HG03342 (cell line): ENCODE data around the gene C1QTNF12.

Experiments used
- ATAC-seq: cut with Tn5 transposase; IDR thresholded peaks from one replicate; pipeline ENCODE4 v1.9.1; 2021; ENCODE audit warnings: mild to moderate bottlenecking, moderate library complexity; ENCODE audit not compliant: unreplicated experiment

Gene C1QTNF12

DNA sequence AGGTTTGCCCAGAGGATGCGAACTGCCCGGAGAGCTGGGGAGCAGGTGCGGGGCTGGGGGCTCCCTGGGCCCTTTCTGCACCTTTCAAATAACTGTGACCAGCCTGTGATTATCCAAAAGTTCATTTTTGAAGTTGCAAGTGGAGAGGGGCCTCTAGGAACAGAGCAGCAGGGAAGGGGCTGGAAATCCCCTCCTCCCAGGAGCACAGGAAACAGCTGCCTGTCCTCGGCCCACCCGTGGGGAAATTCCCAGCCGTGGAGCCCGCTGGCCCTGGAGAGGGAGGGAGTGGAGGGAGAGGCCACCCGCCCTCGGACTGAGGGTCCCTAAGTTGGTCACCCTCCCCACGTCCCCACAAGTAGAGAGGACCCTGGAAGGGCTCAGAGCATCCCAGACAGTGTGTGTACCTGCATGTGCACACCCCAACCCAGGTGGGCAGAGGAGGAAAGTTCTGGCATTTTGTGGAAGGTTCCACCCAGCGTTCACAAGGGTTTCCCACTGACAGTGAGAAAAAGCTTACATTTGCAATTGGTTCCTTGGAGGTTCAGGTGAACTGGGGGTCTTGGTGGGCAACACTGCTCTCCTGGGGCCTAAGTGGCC, 31.3 kb downstream of the C1QTNF12 start:
- no peak for ATAC-seq

DNA sequence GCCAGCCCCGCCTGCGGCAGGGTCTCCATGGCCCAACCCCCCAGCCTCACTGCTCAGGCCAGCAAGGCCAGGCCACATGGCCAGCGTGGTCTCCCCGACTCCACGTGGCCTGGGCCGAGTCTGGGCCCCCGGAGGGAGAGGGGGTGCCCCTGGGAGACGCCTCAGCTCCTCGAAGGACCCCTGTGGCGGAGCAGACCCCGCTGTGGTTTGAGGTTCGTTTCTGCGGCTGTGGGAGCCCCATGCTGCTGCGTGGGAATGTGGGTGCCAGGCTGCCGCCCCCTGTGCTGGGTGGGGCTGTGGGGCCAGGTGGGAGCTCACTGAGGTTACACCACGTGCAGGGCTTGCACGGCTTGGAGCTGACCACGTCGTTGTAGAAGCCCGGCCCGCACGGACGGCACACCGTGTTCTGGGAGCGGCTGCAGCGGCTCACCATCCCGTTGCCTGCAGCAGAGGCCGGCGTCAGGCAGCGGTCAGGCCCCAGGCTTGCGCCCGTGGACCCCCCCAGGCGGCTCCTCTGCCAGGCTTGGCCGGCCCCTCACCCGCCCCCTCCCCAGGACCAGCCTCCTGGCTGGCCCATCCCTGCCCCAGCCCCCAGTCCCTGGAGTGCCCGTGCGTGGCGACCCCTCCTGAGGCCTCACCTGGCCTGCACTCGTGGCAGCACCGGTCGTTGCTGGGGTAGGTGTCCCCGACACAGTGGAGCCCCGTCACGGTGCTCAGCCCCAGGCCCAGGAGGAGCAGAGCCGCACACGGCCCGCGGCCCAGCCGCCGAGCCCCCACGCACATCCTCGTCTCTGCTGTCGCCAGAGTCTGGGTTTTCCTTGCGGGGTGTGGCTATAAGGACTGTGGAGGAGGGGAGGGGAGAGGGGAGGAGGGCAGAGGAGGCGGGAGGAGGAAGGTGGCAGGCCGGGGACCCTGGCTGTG, 32.9 kb downstream of the C1QTNF12 start, which contains the start of gene TNFRSF4:
Gene TNFRSF4 (minus strand): TSS at position 809 of the 921 bp plus-strand sequence. CDS start 26 bp downstream, at position 783.
- no peak for ATAC-seq

DNA sequence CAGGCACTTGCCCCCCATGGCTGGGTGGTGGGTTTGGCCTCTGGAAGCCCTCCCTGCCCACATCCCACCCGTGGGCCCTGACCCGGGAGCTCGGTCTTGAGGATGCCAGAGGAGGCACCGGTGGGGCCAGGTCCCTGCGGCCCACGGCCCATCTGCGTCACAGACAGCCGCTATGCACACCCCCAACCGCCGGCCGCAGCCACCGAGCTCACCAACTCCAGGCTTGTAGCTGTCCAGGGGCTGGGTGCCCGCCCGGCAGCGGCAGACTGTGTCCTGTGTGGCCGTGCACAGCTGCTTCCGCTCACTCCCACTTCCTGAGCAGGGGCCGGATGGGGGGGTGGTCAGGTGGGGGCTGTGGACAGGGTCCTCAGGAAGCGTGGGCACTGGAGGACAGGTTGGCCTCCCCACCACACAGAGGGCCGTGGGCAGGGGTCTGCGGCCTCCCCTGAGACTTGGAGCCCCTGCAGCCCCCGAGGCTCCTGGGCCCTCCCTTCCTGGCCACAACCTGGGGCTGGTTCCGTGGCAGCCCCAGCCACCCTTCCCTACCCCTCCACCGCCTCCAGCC, 33.7 kb downstream of the C1QTNF12 start:
- no peak for ATAC-seq

DNA sequence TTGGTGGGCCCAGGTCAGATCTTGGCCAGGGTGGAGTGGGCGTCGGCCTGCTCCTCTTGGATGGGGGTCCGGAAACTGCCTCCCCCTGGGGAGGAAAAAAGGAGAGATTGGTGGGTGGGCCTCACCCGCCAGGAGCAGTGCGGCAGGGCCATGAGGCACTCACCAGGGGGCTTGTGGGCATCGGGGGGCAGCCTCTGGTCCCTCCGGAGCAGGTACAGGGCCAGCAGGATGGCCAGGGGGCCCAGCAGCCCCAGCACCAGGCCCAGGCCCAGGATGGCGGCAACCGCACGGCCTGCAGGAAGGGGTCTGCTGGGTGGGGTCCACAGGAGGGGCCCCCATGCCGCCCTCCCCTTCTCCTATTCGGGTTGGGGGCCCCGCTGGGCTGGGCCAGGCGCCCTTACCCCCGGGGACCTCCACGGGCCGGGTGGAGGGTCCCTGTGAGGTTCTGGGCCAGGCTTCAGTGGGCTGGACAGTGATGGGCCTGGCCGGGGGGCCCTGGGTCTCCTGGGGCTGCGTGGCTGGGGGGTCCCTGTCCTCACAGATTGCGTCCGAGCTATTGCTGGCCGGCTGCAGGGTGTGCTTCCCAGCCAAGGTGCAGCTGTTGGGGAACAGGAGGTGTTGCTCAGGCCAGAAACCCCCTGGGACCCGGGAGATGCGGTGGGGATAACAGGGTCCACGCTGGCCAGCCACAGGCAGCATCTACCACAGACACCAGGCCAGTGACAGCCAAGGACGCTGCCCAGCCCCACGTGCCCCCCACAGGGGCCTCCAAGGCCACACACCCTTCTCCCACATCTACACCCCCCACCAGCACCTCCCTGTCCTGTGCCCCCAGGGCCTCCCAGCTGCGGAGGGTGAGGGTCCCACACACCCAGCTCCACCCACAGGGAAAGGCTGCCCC, 34.7 kb downstream of the C1QTNF12 start:
- ATAC-seq = no peak

DNA sequence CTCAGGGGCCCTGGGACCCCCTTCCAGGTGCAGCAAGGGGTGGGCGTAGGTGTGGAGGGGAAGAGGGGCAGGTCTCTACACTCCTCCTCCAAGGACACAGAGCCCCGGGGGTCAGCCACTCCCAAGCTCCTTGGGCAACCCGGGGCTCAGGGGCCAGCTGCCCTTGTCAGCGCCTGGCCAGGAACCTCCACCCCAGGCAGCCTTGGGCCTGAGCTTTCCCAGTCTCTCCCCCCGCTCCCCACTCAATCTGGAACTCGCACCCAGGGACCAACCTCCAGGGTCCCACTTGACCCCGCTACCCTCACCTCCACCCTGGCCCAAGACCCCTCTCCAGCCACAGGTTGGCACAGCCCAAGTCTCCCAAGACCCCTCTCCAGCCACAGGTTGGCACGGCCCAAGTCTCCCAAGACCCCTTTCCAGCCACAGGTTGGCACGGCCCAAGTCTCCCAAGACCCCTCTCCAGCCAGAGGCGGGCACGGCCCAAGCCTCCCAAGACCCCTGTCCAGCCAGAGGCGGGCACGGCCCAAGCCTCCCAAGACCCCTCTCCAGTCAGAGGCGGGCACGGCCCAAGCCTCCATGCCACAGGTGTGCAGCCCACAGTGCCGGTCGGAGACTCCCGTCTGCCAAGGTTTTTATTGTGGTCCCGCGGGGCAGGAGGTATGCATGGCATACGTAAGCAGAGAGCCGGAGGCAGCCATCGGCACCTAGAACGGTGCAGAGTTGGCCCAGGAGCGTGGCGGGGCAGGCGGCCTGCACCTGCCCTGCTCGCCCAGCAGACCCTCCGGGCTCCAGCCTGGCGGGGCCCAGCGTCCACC, 35.6 kb downstream of the C1QTNF12 start:
- no peak for ATAC-seq

DNA sequence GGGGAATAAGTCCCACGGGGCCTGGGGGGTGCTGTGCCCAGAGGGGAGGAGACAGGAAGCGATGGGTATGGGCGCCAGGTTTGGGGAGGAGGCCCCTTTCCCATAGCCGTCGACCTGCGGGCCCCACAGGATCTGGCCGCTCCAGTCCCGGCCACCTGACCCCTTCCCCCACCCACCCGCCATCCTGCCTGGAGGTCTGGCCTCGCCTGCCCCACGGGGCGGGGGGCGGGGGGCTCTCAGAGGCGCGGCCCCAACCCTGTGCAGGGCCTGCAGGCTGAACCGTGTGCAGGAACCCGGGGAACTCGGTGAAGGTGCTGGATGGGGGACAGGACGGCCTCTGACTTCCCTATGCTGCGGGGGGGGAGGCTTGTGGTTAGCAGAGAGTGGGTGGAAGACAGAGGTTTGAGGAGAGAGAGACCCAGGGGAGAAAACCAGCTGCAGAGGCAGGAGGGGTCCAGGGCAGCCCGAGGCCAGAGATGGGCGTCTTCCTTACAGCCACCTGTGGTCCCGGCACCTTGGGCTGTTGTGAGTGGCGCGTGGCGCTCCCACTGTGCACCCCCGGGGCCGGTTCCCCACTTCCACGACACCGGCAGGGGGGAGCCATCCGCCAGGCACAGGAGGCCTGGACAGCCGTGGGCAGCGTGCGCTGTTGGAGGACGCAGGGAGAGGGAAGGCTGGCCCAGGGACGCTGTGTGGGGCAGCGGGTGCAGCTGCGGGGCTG, 37.6 kb downstream of the C1QTNF12 start:
- ATAC-seq = no peak

DNA sequence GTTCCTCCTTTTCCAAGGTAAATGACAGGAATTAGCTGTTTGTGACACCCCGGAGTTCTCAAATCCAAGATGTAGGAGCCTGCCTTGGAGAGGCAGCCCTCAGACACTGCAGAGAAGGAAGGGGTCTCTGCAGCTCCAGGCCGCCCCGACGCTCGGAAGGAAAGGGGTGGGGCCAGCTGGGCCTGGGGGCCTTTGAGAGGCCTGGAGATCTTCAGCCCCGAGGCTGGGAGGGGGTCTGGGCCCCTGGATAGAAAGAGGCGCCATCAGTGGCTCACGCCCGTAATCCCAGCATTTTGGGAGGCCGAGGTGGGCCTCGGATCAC, 39.0 kb downstream of the C1QTNF12 start:
- ATAC-seq = no peak

DNA sequence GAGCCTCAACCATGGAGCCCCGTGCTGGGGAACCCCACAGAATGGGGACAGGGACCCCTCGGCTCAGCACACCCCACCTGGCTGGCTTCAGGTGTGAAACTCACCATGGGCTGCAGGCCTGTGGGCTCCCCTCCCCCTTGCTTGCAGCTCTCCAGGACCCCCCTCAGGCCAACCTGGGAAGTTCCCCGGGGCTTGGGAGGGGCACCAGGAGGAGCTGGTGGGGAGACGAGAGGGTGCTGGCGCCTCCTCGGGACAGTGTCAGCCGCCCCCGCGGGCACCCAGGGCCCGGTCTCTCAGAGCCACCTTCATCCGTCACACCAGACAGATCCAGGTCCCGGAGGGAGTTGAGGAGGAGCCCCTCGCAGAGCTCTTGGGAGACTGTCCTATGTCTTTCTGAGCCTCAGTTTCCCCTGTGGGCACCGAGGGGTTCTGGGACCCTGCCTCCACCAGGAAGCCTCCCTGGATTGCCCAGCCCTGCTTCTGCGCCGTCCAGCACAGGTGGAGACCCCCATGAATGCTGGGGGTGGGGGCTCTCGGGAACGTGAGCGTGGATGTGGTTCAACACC, 39.5 kb downstream of the C1QTNF12 start:
- ATAC-seq = no peak

DNA sequence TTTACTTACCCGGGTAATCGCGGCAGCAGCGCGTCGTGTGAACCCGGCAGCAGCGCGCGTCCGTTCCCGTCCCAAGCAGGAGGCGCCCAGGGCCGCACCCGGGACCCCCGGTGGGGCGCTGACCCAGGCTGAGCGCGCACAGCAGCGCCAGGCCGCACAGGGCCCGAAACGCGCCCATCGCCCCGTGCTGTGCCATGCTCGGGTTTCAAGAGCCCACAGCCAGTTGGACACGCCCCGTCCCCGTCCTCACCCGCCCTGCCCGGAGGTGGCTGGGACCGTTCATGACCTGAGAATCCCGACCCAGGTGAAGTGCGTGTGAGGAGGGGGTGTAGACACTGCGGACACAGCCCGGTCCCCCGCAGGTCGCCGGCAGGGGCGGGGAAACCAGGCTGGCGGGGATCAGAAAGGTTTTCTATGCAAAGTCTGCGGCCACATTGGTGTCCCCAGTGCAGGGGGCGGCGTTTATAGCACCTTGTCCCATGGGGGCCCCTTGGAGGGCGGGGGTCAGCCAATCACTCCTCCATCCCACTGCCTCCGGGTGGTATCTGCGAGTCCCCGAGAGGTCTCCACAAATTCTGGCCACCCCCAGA, 40.1 kb downstream of the C1QTNF12 start, which contains the start of gene TNFRSF18:
Gene TNFRSF18 (minus strand): TSS at position 217 of the 590 bp plus-strand sequence. CDS start 21 bp downstream, at position 196.
- ATAC-seq = no peak

DNA sequence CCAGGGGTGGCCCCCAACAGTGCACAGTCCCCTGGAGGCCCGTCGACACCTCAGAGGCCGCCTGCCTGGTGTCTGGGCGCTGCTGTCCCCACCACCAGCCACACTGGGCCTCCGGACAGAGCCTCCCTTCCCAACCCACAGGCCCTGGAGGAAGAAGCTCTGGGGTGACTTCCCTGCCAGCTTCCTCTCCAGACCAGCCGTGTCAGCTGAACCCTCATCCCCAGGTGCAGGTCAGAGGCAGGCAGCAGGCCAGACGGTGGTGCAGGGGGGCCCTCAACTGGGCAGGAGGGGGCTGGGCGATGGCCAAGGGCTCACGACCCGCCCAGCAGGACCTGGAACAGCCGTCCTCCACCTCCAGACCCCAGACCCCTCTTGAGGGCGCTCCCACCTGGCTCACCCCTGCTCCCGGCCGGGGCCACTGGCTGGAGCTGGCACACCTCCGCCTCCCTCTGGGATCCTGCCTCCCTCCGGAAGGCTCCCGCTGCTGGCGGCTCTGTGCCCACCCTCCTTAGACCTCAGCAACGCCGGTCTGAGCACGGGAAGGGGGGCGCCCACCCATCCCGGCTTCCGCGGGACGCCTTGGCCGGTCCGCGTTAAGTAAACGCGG, 40.6 kb downstream of the C1QTNF12 start:
- no peak for ATAC-seq

DNA sequence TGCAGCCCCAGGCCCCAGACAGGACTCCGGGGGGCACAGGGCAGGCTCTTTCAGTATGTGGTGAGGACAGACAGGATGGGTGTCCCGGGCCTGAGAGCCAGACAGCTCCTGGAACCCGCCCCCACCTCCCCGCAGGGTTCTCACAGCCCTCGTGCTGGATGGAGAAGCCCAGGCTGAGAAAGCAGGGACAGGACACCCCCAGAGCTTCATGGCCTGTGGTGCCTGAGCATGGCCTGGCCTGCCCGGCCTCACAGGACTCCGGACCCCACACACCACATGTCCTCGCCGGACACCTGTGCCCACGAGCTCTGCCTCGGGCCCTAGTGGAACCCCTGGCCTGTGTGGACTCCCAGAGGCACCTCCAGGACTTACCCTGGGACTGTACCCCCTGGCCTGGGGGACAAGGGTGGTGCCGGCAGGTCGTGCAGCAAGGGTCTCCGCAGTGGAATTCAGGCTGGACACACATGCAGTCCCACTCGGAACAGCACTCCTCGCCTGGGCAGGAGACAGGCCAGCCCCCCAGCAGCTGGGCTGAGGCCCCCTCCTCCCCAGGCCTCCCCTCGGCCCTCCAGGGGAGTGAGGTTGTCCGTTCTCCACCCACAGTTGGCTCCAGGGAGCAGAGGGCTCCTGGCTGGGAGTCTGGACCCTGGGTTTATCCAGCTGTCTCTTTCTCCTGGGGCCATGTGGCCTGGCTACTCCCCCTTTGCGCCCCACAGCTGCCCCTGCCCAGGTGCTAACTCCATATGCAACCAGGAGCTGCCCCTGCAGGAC, 41.3 kb downstream of the C1QTNF12 start:
- ATAC-seq = no peak

DNA sequence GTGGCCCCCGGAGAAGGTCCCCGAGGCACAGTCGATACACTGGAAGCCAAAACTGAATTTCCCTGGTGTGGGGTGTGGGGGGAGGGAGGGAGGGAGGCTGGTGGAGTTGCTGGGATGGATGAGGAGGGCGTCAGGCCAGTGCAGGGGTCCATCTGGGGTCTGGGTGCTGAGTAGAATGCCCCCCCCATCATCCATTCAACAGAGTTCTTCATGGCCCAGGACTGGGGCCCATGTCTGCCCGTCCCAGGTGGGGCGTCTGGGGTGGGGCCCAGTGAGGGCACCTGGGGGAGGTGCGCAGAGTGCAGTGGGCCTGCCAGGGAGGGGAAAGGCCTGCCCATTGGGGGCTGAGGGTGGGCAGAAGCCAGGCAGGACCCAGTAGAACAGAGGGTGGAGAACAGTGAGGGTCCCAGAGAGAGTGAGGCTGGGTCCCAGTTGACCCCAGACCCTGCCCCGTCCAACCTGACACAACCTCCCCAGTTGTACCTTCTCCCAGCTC, 42.0 kb downstream of the C1QTNF12 start:
- no peak for ATAC-seq

DNA sequence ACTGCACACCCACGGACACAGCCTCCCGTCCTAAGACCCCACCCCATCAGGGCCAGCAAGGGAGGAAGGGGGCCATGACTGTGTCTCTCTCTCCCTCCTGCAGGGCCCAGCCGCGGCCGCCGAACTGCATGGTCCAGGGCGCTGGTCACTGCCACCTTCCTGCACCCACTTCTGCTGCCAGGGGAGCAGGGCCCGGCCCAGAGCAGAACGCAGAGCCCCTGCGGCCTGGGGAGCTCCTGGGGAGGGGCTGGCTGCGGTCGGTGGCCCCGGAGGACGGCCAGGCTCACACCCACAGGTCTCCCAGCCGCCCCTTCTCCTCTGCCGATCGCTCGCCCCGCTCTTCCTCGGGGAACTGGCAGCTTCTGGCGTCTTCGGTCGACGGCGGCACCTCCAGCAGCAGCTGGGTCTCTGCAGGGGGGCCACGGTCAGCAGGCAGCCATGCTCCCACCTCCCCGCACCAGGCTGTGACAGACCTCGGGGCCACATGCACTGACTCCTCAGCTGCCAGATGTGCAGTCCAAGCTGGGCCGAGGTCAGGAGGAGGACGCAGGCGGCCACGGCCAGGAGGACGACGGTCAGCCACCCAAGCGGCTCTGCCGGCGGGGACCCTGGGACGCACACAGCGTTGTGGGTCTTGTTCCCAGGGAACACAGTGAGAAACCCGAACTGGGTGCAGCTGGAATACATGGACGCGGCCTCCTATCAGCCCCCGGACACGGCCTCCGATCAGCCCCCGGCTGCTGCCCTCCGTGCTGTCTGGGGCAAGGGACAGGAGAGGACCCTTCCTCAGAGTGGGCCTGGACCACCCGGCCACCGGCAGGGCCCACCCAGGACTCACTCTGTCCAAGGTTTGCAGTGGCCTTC, 42.7 kb downstream of the C1QTNF12 start:
- ATAC-seq = no peak

DNA sequence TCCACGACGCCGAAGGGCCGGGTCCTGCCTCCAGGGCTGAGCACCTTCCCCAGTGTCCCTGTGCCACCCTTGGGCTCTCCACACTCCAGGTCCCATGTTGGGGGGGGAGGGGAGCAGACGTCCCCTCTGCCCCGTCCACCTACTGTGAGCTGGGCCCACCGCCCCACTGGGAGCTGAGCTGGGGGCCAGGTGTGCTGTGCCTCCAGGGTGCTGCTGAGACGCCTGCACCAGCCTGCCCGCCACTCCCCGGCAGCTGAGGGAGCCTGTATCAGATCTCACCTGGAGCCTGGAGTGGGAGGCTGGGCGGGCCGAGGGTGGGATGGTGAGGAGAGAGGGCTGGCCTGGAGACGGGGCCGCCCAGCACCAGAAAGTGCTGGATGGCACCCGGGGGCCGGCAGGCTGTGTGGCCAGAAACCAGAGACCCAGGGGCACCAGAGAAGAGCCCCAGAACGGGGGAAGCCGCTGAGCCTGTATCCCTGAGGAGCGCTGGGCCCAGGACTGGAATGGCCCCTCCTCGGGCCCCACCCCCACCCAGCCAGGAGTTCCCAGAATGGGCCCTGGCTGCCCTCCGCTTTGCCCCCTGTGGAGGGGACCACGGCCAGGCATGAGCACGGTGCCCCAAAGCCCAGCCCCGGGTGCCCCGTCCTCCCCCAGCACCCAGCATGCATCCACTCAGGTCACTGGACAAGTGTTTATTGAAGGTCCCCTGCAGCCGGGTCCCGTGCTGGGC, 43.5 kb downstream of the C1QTNF12 start:
- ATAC-seq = no peak

DNA sequence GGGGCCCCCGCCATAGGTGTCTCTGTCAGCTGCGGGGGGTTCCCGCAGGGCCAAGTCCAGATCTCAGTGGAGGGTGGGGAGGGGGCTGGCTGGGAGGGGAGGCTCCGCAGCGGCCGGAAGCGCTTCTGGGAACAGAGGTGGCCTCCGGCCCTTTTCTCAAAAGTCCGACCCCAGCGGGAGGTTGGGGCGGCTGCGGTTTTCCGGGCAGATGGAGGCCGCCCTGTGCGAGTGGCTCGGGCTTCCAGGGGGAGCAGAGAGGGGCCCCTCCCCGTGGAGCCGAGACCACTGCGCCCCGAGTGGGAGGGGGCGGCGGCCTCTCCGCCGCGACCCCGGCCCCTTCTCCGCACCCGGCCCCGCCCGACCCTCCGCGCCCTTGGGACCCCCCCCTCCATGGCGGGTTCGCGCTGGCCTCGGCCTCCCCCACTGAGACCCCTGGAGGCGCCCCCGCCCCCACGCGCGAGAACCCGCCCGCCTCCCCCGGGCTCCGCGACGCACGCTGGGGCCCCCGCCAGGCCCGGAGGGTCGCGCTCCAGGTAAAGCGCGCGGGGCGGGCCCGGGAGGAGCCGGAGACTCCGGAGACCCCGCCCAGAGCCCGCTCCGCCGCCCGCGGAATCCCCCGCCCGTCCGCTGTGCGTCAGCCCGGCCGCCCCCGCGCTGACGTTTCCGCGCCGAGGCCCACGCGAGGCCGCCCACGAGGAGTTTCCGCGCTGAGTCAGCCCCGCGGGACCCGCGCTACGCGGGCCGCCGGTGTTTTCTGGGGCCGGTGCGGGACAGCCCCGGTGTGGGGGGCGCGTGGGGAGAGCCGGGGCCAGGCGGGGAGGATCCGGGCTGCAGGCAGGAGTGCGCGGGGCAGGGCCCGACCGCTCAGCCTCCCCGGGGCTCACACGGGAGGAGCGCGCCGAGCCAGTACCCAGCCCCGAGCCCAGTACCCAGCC, 45.4 kb downstream of the C1QTNF12 start:
- ATAC-seq = no peak
